NB4 (cell line): ENCODE measurements around the gene PRKAG1.

Source experiments
- CTCF ChIP-seq: IDR thresholded peaks from one replicate; pipeline ENCODE4 v1.5.1; 2012; ENCODE audit warnings: low read depth, low read length
- MAX ChIP-seq: IDR thresholded peaks from 2 replicates; pipeline ENCODE4 v1.6.1; 2011; ENCODE audit warnings: low read depth, low read length
- POLR2A ChIP-seq: IDR thresholded peaks from 2 replicates; pipeline ENCODE4 v1.6.1; 2011; ENCODE audit warnings: mild to moderate bottlenecking; ENCODE audit not compliant: insufficient read length; ENCODE audit errors: extremely low read depth

- TF ChIP-seq MAX (no peak), POLR2A (no peak), CTCF (peak; percentile 22)
Observed at GRCh38 chr12:49032276-49032675, 13.7 kb upstream of the PRKAG1 start.
